ENCODE measurements around the gene SLC22A6.

GRCh38 chr11:62985041-62985750 is 429 bp upstream of the SLC22A6 start:
- TF ChIP-seq CTCF (conservative IDR thresholded peaks at IDR 0.05; ENCODE audit: low read length), result no peak
- no peak for TF ChIP-seq EZH2phosphoT487 (IDR thresholded peaks at IDR 0.05; ENCODE audit: borderline replicate concordance)

Measured in Loucy (cell line).